GM23338 (cell line): Measurements from ENCODE around the gene SDE2.

Experiments used
- CREB1 ChIP-seq: fragments of 250-450 bp; sonication (Bioruptor Pico); IDR thresholded peaks from 2 replicates; pipeline ENCODE4 v1.5.0; 2020; ENCODE audit warnings: low read depth, mild to moderate bottlenecking, moderate library complexity
- CTCF ChIP-seq, 2 experiments: fragments of 200-600 bp in 1 of 2; sonication (generic) in 1 of 2; conservative IDR thresholded peaks; 2 replicates each; pipeline versions ENCODE4 v1.5.1 to v1.6.1; 2016 to 2017; ENCODE audit warnings: antibody characterized with exemption in 2 of 2, low read depth in 2 of 2, mild to moderate bottlenecking in 2 of 2, moderate library complexity in 1 of 2
- EZH2 ChIP-seq: fragments of 200-600 bp; sonication (generic); IDR thresholded peaks from one replicate; pipeline ENCODE4 v1.8.0; 2017; ENCODE audit warnings: antibody characterized with exemption, mild to moderate bottlenecking, low read depth; ENCODE audit not compliant: unreplicated experiment
- EZH2phosphoT487 ChIP-seq: fragments of 200-600 bp; sonication (generic); IDR thresholded peaks from one replicate; pipeline ENCODE4 v1.8.1; 2018; ENCODE audit warnings: antibody characterized with exemption; ENCODE audit not compliant: unreplicated experiment
- JUNB ChIP-seq: IDR thresholded peaks from one replicate; pipeline ENCODE4 v1.6.1; 2016; ENCODE audit warnings: antibody characterized with exemption; ENCODE audit not compliant: unreplicated experiment
- NANOG ChIP-seq: IDR thresholded peaks from 2 replicates; pipeline ENCODE4 v1.6.1; 2016; ENCODE audit warnings: antibody characterized with exemption, borderline replicate concordance
- POLR2AphosphoS5 ChIP-seq: IDR thresholded peaks from 2 replicates; pipeline ENCODE4 v1.6.1; 2016; ENCODE audit warnings: antibody characterized with exemption, low read depth
- REST ChIP-seq: IDR thresholded peaks from one replicate; pipeline ENCODE4 v1.6.1; 2018; ENCODE audit warnings: antibody characterized with exemption; ENCODE audit not compliant: unreplicated experiment
- STAT1 ChIP-seq: IDR thresholded peaks from one replicate; pipeline ENCODE4 v1.6.1; 2016; ENCODE audit warnings: antibody characterized with exemption; ENCODE audit not compliant: unreplicated experiment
- ZNF114 ChIP-seq: fragments of 250-450 bp; sonication (Bioruptor Pico); IDR thresholded peaks from 2 replicates; pipeline ENCODE4 v1.5.0; 2020; ENCODE audit warnings: mild to moderate bottlenecking, moderate library complexity
- ZNF331 ChIP-seq: fragments of 250-450 bp; sonication (Bioruptor Pico); IDR thresholded peaks from 2 replicates; pipeline ENCODE4 v1.5.0; 2020; ENCODE audit warnings: low read depth, mild to moderate bottlenecking, moderate library complexity
- TF ChIP-seq, protein P1 (sequence below): IDR thresholded peaks from 2 replicates; pipeline ENCODE4 v1.6.1; 2016; ENCODE audit warnings: antibody characterized with exemption
- TF ChIP-seq, protein P2 (sequence below): fragments of 250-450 bp; sonication (Bioruptor Pico); IDR thresholded peaks from 2 replicates; pipeline ENCODE4 v1.5.0; 2020; ENCODE audit warnings: mild to moderate bottlenecking, moderate library complexity

DNA sequence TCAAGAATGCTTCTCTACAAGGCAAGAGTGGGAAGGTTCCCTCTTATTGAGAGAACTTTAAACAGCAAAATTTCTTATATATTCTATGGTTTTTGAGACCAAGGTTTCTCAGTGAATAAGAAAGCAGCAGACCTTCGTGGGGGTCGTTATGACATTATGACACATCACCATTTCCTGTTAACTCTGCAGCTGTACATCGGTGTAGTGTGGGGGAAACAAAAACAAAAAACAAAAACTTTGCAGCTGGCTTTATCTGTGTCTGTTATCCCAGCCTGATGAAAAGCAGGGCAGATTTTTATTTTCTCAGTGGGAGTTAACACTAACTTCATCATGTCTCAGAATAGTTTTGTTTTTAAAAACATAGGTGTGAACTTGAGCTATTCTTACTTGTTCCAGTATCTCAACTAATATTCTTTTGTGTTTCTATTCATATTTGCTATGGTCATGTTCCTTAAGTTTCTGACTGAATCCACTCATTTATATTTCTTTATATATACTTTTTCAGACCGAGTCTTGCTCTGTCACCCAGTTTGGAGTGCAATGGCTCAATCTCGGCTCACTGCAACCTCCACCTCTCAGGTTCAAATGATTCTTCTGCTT, 2.1 kb downstream of the SDE2 start:
- TF ChIP-seq CTCF (conservative IDR thresholded peaks at IDR 0.05; ENCODE audit: low read depth in 2 of 2) (no peak), EZH2 (no peak), REST (no peak), CREB1 (CRISPR knock-in tag) (no peak), ZNF331 (CRISPR knock-in tag) (no peak), EZH2phosphoT487 (no peak), POLR2AphosphoS5 (no peak), ZNF114 (CRISPR knock-in tag) (no peak), STAT1 (no peak), JUNB (no peak), NANOG (no peak)
- TF ChIP-seq, protein P1, sequence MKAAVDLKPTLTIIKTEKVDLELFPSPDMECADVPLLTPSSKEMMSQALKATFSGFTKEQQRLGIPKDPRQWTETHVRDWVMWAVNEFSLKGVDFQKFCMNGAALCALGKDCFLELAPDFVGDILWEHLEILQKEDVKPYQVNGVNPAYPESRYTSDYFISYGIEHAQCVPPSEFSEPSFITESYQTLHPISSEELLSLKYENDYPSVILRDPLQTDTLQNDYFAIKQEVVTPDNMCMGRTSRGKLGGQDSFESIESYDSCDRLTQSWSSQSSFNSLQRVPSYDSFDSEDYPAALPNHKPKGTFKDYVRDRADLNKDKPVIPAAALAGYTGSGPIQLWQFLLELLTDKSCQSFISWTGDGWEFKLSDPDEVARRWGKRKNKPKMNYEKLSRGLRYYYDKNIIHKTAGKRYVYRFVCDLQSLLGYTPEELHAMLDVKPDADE = no peak
- TF ChIP-seq, protein P2, sequence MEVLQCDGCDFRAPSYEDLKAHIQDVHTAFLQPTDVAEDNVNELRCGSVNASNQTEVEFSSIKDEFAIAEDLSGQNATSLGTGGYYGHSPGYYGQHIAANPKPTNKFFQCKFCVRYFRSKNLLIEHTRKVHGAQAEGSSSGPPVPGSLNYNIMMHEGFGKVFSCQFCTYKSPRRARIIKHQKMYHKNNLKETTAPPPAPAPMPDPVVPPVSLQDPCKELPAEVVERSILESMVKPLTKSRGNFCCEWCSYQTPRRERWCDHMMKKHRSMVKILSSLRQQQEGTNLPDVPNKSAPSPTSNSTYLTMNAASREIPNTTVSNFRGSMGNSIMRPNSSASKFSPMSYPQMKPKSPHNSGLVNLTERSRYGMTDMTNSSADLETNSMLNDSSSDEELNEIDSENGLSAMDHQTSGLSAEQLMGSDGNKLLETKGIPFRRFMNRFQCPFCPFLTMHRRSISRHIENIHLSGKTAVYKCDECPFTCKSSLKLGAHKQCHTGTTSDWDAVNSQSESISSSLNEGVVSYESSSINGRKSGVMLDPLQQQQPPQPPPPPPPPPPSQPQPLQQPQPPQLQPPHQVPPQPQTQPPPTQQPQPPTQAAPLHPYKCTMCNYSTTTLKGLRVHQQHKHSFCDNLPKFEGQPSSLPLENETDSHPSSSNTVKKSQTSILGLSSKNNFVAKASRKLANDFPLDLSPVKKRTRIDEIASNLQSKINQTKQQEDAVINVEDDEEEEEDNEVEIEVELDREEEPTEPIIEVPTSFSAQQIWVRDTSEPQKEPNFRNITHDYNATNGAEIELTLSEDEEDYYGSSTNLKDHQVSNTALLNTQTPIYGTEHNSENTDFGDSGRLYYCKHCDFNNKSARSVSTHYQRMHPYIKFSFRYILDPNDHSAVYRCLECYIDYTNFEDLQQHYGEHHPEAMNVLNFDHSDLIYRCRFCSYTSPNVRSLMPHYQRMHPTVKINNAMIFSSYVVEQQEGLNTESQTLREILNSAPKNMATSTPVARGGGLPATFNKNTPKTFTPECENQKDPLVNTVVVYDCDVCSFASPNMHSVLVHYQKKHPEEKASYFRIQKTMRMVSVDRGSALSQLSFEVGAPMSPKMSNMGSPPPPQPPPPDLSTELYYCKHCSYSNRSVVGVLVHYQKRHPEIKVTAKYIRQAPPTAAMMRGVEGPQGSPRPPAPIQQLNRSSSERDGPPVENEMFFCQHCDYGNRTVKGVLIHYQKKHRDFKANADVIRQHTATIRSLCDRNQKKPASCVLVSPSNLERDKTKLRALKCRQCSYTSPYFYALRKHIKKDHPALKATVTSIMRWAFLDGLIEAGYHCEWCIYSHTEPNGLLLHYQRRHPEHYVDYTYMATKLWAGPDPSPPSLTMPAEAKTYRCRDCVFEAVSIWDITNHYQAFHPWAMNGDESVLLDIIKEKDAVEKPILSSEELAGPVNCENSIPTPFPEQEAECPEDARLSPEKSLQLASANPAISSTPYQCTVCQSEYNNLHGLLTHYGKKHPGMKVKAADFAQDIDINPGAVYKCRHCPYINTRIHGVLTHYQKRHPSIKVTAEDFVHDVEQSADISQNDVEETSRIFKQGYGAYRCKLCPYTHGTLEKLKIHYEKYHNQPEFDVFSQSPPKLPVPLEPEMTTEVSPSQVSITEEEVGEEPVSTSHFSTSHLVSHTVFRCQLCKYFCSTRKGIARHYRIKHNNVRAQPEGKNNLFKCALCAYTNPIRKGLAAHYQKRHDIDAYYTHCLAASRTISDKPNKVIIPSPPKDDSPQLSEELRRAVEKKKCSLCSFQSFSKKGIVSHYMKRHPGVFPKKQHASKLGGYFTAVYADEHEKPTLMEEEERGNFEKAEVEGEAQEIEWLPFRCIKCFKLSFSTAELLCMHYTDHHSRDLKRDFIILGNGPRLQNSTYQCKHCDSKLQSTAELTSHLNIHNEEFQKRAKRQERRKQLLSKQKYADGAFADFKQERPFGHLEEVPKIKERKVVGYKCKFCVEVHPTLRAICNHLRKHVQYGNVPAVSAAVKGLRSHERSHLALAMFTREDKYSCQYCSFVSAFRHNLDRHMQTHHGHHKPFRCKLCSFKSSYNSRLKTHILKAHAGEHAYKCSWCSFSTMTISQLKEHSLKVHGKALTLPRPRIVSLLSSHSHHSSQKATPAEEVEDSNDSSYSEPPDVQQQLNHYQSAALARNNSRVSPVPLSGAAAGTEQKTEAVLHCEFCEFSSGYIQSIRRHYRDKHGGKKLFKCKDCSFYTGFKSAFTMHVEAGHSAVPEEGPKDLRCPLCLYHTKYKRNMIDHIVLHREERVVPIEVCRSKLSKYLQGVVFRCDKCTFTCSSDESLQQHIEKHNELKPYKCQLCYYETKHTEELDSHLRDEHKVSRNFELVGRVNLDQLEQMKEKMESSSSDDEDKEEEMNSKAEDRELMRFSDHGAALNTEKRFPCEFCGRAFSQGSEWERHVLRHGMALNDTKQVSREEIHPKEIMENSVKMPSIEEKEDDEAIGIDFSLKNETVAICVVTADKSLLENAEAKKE (CRISPR knock-in tag) = no peak
